Measurements from ENCODE around the gene BRD1. TPM values are rescaled to one million over a fixed set of nuclear protein-coding genes. Genes with fewer than 3 reads are reported as not detected.
"Not testable (repeated sequence)": the region's sequence is repeated elsewhere in the genome, so short reads cannot be mapped to it uniquely, and the experiment has no call there.

BRD1 gene
- total RNA-seq, 1 donor from 2014 or later = 14.9 TPM

DNA sequence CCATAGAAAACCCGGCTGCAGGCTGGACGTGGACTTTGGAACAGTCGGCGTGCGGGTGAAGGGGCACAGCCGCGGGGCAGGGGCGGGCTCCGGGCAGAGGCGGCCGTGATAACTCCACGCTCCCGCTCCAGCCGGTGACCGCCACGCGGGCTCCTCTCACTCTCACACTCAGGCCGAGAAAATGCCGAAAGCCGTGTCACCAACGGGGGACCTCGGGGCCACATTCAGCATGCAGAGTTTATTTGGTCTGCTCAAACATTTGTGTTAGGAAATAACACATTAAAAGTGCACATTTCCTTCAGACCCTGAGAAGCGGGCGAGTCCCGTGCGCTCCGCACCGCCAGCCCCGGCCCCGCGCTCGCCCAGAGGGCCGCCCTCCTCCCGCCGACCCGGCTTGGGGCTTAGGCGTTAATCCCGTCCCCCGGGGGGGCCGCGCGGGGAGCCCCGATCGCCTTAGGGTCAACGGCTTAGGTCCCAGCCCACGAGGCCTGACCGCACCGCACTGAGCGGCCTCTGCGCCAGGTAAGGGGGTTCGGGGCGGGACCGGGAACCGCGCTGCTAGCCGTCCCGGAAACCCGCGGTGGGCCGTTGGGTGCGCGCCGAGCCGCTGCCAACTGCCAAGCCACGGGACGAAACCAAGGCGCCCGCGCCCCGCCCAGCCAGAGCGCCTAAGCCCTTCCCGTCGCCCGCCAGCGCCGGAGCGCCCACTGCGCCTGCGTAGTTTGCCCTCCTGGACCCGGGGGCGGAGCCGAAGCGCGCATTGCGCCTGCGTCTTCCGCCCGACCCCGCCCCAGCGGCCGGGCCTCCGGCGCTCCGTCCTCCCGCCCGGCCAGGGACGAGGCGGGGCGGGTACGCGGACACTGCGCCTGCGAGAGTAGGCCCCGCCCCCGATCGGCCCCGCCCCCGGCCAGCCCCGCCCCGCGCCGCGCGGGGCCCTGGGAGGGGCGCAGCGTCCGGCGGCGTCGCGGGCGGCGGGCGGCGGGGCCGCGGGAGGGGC lies 25.5 kb upstream of the BRD1 start, which contains the start of gene ZBED4:
Gene ZBED4 (plus strand): TSS at position 947 of the 997 bp plus-strand sequence. CDS start 29,819 bp downstream, outside the sequence.
- no peaks in the 10 kb centered on the region for H3K36me3 ChIP-seq
- H3K27ac ChIP-seq (replicated peaks) = peak within 1 kb of the TSS; percentile 97
- peaks cover 54% of the 10 kb centered on the region for H3K4me1 ChIP-seq
- peaks cover 30% of the 10 kb centered on the region for H3K27me3 ChIP-seq (ENCODE audit: low read depth)
- peak; percentile 97 for DNase-seq
- TF ChIP-seq, protein P1, sequence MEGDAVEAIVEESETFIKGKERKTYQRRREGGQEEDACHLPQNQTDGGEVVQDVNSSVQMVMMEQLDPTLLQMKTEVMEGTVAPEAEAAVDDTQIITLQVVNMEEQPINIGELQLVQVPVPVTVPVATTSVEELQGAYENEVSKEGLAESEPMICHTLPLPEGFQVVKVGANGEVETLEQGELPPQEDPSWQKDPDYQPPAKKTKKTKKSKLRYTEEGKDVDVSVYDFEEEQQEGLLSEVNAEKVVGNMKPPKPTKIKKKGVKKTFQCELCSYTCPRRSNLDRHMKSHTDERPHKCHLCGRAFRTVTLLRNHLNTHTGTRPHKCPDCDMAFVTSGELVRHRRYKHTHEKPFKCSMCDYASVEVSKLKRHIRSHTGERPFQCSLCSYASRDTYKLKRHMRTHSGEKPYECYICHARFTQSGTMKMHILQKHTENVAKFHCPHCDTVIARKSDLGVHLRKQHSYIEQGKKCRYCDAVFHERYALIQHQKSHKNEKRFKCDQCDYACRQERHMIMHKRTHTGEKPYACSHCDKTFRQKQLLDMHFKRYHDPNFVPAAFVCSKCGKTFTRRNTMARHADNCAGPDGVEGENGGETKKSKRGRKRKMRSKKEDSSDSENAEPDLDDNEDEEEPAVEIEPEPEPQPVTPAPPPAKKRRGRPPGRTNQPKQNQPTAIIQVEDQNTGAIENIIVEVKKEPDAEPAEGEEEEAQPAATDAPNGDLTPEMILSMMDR (IDR thresholded peaks at IDR 0.05; ENCODE audit: borderline replicate concordance) = no peak
- intact Hi-C loops (cut with micrococcal nuclease) = no loop called here
- peak within 1 kb of the TSS; percentile 94 for H3K4me3 ChIP-seq
- no peaks in the 10 kb centered on the region for H3K9me3 ChIP-seq (replicated peaks)

DNA sequence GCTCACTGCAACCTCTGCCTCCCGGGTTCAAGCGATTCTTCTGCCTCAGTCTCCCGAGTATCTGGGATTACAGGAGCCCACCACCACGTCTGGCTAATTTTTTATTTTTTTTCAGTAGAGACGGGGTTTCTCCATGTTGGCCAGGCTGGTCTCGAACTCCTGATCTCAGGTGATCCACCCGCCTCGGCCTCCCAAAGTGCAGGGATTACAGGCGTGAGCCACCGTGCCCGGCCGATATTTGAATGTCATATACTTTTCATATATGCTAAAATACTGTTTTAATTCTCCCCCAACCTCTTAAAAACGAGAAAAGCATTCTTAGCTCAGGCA lies 24.9 kb upstream of the BRD1 start:
- peak overlapping the region; percentile 97 for H3K27ac ChIP-seq (replicated peaks)
- H3K4me1 ChIP-seq = peaks cover 56% of the 10 kb centered on the region
- DNase-seq; H3K9me3 ChIP-seq (replicated peaks); intact Hi-C loops (cut with micrococcal nuclease); H3K36me3 ChIP-seq: not testable (repeated sequence)
- peak overlapping the region; percentile 94 for H3K4me3 ChIP-seq
- peaks cover 36% of the 10 kb centered on the region for H3K27me3 ChIP-seq (ENCODE audit: low read depth)

DNA sequence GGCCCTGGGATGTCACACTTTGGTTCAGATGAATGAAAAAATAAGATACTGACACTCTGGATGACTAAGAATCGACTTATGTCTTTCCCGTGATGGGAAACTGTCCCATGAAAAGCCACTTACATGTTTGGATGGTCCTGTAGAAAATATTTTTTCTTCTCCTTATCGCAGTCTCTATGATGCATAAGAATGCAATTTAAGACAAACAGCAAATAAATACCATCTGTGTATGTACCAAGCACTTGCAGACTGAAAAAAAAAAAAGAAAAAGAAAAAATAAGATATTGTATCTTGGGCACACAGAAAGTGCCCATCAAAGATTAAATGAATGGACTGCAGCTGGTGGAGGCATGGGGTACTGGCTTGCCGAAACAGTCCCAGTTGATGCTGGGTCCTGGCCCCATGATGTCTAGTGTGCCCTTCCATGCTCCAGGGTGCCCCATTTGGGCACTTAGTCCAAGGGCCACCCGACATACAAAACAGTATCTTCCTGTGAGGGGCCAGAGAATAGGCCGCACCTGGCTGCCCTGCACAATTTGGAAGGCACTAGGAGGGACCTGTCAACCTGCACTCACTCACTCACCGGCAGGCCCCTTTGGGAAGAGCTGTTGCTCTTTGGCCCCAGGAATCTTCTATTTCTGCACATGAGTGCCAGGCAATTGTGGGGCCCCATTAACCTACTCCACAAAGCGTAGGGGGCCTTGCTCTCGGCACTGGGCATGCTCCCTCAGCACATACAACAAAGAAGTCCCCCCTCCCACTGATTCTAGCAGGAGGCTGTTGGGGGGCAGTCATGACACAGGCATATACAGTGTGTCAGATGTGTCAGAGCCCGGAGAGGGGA lies 23.5 kb upstream of the BRD1 start:
- no peak overlapping the region for H3K27ac ChIP-seq (replicated peaks)
- H3K4me1 ChIP-seq = peaks cover 54% of the 10 kb centered on the region
- TF ChIP-seq, protein P1 (IDR thresholded peaks at IDR 0.05; ENCODE audit: borderline replicate concordance) = no peak
- H3K27me3 ChIP-seq (ENCODE audit: low read depth) = peaks cover 47% of the 10 kb centered on the region
- DNase-seq = no peak
- no peaks in the 10 kb centered on the region for H3K9me3 ChIP-seq (replicated peaks)
- intact Hi-C loops (cut with micrococcal nuclease) = no loop called here
- no peaks in the 10 kb centered on the region for H3K36me3 ChIP-seq
- H3K4me3 ChIP-seq = no peak overlapping the region

DNA sequence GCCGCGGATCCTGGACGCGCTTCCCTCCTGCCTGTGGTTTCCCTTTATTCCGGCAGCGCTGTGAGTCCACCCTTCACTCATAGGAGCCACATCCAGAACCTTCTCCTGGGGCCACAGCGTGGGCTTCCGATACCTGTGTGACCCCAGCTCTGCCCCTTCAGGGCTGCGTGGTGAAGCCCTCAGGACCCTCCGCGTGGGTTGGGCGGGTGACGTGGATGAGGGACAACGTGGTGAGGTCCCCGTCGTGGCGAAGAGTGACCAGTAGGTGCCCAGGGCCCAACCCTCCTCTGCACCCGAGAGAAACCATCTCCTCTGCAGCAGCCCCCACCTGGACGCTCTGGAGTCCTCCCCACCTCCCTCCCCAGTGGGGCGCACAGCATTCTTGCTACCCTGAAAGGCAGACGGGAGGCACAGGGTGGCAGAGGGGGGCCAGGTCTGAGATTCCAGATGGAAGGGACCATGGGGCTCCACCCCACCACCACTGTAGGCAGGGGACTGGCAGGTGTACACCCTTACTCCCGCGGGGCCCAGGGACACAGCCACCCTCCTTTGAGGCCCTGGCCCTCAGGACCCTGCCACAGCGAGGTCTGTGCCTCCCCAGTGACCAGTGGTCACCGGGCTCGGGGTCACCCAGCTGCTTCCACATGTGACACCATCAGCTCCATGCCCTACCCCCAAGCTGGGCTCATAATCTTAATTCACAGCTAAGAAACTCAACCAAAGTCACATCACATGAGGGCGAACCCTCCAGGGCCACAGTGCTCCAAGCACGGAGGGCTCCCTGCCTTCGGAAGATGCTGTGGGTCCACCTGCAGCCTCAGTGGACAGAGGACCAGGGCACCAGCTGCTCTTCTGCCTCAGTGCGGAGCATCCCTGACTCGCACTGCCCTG lies 22.6 kb upstream of the BRD1 start:
- no peaks in the 10 kb centered on the region for H3K36me3 ChIP-seq
- peaks cover 45% of the 10 kb centered on the region for H3K4me1 ChIP-seq
- H3K9me3 ChIP-seq (replicated peaks) = no peaks in the 10 kb centered on the region
- no peak overlapping the region for H3K27ac ChIP-seq (replicated peaks)
- intact Hi-C loops (cut with micrococcal nuclease) = no loop called here
- DNase-seq = no peak
- TF ChIP-seq, protein P1 (IDR thresholded peaks at IDR 0.05; ENCODE audit: borderline replicate concordance) = no peak
- H3K27me3 ChIP-seq (ENCODE audit: low read depth) = peaks cover 57% of the 10 kb centered on the region
- peak overlapping the region; percentile 68 for H3K4me3 ChIP-seq

DNA sequence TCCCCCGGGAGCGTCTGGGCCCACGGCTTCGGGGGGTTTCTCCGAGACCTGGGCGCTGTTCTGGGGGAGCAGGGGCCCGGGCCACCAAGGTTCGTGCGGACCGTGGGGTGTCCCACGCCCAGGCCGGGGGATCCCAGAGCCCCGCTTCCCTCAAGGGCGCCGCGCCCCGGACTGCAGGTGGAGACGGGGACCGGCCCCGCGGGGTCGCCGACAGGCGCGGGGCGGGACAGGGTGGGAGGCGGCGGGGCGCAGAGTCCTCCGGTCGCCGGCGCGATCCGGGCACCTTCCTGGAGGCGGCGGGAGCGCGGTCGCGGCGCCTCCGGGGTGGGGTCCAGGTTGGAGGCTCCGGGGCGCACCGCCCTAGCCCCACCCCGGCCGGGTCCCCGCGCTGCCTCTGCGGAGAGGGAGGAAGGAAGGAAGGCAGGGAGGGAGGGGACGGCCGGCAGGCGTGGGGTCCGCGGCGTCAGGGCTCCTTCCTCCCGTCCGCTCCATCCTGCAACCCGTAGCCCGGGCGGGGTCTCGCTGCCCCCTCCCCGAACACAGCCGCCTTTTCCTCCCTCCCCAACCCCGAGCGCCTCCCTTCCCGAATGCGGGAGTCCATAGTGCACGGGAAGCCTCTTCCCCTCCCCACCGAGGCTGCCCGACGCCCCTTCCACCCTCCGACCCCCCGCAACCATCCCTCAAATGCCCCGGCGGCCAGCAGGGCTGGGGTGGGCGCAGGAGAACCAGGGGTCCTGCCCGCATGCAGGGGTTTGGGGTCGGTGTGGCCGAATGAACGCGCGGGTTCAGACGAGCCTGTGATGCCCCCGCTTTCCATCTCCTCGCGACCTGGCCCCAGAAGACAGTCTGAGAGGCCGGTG lies 21.7 kb upstream of the BRD1 start:
- TF ChIP-seq, protein P1 (IDR thresholded peaks at IDR 0.05; ENCODE audit: borderline replicate concordance) = no peak
- peaks cover 64% of the 10 kb centered on the region for H3K27me3 ChIP-seq (ENCODE audit: low read depth)
- intact Hi-C loops (cut with micrococcal nuclease) = no loop called here
- H3K9me3 ChIP-seq (replicated peaks) = no peaks in the 10 kb centered on the region
- H3K4me3 ChIP-seq = peak overlapping the region; percentile 68
- peaks cover 36% of the 10 kb centered on the region for H3K4me1 ChIP-seq
- no peak overlapping the region for H3K27ac ChIP-seq (replicated peaks)
- no peak for DNase-seq
- H3K36me3 ChIP-seq = no peaks in the 10 kb centered on the region

All from left ventricle myocardium inferior (tissue), 1 donor.